GM21717 (cell line): ENCODE measurements around the gene KIAA1755.
"Not testable (repeated sequence)": the region's sequence is repeated elsewhere in the genome, so short reads cannot be mapped to it uniquely, and the experiment has no call there.

Experiments
- ATAC-seq: cut with Tn5 transposase; IDR thresholded peaks from one replicate; pipeline ENCODE4 v1.9.1; 2021; ENCODE audit warnings: mild to moderate bottlenecking, moderate library complexity; ENCODE audit not compliant: unreplicated experiment

KIAA1755 gene

DNA sequence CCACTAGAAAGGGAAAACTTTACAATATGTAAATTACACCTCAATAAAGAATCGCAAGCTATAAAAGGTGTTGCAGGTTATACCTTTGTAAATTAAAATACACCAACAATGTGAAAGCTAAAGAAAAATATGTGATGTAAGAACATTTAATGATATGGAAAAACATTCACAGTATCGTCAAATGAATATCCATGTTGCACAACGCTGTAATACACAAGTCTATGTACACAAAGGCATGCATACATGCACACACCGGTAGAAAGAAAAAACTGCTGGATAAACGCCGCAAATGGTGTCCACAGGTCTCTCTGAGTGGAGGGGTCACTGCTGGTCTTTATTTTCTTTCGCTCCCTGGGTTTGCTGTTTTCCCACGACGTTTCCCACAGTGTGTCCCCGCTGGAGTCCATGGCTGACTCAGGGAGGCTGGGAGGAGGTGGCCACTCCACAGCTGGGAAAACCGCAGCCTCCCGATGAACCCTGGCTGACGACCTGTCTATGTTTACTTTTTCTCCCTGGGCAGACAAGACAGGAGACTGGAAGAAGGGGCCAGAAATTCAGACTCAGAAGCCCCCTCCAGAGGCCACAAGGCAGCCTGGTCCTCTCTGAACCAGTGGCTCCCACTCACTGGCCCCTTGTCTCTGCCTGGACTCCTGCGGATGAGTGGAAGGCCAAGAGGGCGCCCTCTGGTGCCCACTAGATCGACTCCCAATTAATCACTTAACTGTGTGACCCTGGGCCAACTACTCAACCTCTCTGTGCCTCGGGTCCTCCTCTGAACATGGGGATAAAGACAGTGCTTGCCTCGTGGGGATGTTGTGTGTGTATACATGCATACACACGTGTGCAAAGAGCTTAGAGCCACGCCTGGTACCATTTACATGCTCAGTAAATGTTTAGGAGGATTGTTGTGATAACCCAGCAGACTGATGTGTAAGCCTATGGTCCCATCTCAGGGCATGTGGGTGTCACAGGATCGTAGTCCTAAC, 30.6 kb upstream of the KIAA1755 start:
- no peak for ATAC-seq

DNA sequence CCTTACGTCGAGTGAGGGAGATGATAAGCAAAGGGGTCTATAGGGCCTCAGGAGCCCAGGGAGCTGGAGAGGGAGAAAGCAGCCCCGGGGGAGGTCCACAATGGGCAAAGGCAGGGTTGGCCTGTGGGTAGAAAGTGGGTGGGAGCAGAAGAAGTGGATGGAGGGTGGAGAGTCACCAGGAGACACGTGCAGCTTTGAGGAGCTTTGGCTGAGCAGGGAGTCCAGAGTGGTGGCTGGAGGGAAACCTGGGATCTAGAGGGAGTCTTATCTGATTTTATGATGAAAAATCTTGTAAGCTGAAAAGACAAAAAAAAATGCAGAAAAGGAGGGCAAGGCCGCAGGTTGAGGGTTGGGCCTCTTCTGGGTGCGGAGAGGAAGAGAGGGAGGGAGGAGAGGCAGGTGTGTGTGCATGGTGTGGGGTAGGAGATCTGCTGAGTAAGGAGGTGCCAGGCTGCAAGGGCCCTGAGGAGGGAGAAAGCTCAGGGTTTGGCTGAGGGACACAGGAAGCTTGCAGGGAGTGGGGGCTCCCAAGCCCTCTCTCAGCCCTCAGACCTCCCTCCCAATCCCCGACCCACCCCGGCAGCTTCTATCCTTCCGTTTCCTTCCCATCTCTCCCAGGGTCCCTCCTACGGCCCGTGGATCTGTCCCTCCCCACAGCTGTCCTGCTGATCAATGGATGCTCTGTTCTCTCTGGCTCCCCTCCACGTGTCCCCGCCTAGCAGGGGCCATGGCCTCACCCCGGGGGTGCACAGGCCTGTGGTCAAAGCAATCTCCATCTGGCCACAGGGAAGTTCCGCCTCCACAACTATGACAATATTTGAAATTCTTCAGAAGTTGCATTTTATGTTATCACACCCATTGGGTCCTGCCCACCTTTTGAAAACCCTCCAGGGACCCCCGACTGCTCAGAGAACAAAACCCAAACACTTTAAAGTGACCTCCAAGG, 26.3 kb upstream of the KIAA1755 start:
- no peak for ATAC-seq

GRCh38 chr20:38284893-38285444, 24.4 kb upstream of the KIAA1755 start:
- no peak for ATAC-seq

GRCh38 chr20:38284066-38284650, 23.6 kb upstream of the KIAA1755 start:
- not testable (repeated sequence) for ATAC-seq

- no peak for ATAC-seq
Observed at GRCh38 chr20:38283236-38283635, 22.7 kb upstream of the KIAA1755 start.

- not testable (repeated sequence) for ATAC-seq
Observed at GRCh38 chr20:38281176-38281915, 20.8 kb upstream of the KIAA1755 start.

- ATAC-seq: no peak
Observed at GRCh38 chr20:38278763-38279162, 18.2 kb upstream of the KIAA1755 start.

DNA sequence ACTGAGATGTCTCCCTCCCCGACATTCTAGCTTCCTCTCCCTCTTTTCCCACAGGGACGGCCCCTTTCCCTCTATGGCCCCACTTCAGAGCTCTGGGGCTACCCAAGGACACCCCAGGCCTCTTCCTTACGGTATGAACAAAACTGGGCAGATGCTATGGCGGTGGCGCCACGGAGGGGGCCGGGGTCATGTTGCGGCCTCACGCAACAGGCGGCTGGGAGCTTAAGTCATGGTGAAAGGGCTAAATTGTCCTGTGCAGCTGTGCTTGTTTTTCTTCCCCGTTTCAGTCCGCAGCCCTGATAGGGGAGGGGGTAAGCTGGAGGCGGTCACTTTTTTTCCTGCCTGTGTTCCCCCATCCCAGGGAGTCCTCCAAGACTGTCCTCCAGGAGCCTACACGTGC, 17.6 kb upstream of the KIAA1755 start:
- no peak for ATAC-seq

DNA sequence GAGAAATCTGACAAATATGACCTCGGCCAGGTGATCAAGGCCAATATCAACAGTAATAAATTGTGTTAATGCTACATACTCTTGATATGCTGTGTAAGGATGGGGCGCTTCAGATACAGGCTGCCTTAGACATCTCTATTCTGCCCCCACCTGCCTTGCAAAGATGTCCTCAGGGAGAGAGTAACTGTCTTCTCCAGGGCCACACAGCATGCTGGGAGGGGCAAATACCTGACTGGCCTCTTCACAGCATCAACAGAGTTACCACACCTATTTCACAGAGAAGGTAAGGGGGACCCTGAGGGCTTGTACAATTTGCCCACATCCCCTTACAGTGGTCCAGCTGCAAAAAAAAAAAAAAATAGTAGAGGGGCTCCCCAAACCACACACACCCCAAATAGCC, 17.2 kb upstream of the KIAA1755 start:
- ATAC-seq: no peak

- ATAC-seq: no peak
Observed at GRCh38 chr20:38277285-38277684, 16.8 kb upstream of the KIAA1755 start.

DNA sequence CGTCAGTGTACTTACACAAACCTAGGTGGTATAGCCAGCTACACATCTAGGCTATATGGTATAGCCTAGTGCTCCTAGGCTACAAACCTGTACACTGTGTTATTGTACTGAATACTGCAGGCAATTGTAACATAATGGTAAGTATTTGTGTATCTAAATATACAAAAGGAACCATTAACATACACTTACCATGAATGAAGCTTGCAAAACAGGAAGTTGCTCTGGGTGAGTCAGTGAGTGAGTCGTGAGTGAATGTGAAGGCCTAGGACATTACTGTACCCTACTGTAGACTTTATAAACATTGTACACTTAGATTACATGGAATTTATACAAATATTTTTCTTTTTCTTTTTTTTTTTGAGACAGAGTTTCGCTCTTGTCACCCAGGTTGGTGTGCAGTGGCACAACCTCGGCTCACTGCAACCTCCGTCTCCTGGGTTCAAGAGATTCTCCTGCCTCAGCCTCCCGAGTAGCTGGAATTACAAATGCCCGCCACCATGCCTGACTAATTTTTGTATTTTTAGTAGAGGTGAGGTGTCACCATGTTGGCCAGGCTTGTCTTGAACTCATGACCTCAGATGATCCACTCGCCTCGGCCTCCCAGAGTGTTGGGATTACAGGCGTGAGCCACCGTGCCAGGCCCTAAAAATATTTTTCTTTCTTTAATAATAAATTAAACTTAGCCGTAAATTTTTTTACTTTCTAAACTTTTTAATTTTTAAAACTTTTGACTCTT, 15.4 kb upstream of the KIAA1755 start:
- ATAC-seq: no peak

DNA sequence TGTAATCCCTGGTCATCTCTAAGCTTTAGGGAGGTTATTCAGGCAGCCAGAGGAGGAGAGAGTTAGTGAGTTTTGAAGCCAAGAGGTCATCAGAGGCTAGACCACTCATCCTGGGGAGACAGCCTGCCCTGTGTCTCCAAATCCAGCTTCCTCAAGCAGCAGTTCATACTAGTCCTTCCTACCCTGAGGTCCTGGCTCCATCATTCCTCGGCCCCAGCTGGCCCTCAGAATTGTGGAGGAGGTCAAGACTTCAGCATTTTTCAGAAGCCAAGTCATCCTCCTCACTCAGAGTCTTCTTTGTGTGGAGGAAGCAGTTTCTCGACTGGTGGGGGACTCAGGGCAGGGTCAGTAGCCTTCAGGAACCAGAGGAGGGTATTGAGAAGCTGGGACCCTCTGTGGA, 12.4 kb upstream of the KIAA1755 start:
- no peak for ATAC-seq

- no peak for ATAC-seq
Observed at GRCh38 chr20:38272398-38272797, 11.9 kb upstream of the KIAA1755 start.

DNA sequence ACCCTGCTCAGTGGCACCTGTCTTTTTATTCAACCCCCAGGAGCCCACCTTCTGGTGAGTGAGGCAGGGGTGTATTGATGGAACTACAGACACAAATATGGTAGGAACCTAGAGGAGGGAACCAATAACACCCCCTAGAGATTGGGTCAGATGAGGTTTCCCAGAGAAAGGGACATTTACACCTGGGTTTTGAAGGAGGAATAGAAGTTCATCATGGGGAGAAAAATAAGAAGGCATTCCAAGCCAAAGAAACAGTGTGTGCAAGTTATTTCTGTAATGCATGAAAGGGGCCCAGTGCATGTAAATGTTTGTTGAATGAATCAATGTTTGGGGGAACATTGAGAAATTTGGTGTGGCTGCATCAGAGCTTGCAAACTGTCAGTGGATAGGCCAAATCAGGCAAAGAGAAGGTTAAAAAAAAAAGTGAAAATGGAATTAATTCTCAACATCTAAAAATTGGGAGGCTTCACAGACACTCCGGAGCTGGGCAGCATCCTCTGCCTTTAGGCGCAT, 11.1 kb upstream of the KIAA1755 start:
- ATAC-seq: no peak

- no peak for ATAC-seq
Observed at GRCh38 chr20:38270869-38271605, 10.5 kb upstream of the KIAA1755 start.

GRCh38 chr20:38269715-38270114, 9.2 kb upstream of the KIAA1755 start:
- ATAC-seq: no peak

- no peak for ATAC-seq
Observed at GRCh38 chr20:38269040-38269439, 8.5 kb upstream of the KIAA1755 start.

- ATAC-seq: no peak
Observed at GRCh38 chr20:38267901-38268514, 7.5 kb upstream of the KIAA1755 start.
